ENCODE results near the gene SLC7A4. TPM values are rescaled to one million over a fixed set of nuclear protein-coding genes. Genes with fewer than 3 reads are reported as not detected.
"Not testable (repeated sequence)": the region's sequence is repeated elsewhere in the genome, so short reads cannot be mapped to it uniquely, and the experiment has no call there.

The SLC7A4 gene
- total and polyA plus RNA-seq, 4 donors: 1.5 to 9.0 (median 5.7) TPM

DNA sequence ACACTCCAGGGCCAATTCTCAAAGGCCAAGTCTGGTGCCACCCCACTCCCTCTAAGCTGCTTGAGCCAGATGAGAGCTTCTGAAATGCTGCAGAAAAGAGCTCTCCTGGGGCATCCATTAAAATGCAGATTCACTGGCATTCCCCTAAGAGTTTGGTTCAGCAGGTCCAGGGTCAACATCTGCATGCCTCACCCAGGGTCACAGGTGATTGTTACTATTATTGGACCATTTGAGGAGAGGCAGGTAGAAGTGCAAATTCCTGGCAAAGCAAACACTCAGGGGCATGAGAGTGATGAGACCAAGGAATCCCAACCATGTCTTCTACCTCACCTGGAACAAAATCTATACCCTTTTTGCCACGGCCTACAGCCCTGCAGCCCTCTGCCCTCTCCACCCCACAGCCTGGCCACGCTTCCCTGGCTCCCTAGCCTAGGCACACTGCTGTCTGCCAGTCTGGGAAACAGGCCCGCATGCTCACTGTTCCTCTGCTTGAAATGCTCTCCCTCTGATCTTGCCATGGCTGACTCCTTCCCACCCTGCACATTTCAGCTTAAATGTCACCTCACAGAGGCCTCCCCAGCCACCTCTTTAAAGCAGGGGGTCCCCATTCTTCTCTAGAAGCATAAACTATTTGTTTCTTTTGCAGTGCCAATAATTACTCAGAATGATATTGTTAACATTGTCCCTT is 21.8 kb downstream of the SLC7A4 start:
- Histone ChIP-seq H3K4me3 (ENCODE audit: low read depth, low read length) (no peak overlapping the region), H3K27me3 (ENCODE audit: control insufficient read depth, insufficient read depth, low read length) (no peaks in the 10 kb centered on the region), H3K36me3 (ENCODE audit: control insufficient read depth, insufficient read depth, low read length) (peaks cover 18% of the 10 kb centered on the region), H3K4me1 (ENCODE audit: control insufficient read depth, insufficient read depth, low read length) (peaks cover 35% of the 10 kb centered on the region), H3K9me3 (ENCODE audit: control insufficient read depth, insufficient read depth, low read length) (no peaks in the 10 kb centered on the region), H3K27ac (ENCODE audit: low read depth, low read length) (no peak overlapping the region)
- no peak for DNase-seq (ENCODE audit: low read depth in 4 of 6, low spot score in 6 of 6)
- 89% methylated on average over 3 of the region's 3 CpGs for WGBS (ENCODE audit: insufficient coverage)

DNA sequence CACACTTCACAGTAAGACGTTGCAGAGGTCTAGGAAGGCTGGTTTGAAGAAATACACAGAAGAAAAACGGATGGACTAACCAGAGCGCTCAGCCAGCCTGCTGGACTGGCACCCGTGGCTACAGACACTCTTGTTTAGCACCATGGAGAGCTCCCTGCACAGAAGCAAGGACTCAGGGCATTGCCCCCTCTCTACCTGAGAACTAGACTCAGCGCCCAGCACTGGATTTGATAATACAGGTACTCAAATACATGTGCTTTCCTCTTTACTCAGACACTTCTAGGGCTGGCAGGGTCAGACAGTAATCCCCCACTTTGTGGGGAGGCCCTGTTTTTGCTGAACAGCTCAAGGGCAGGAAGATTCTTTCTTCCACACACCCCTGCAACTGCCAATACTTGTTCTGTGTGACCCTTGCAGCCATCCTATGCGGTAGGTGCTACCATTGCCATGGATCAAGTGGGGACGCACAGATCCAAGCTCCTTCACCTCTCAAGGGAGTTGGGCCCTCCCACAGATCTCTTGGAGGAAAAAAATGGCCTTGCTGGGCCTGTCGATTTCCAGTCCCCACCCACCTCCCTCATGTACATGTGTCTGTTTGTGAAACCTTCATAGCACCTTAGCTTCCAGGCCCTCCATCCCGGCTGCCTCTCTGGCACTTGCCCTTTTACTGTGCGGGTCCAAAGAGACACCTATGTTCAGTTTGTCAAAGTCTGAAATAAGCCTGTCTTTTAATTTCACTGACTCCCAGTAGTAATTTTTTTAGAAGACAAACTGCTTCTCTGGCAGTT is 22.5 kb downstream of the SLC7A4 start:
- Histone ChIP-seq H3K27ac (ENCODE audit: low read depth, low read length) (no peak overlapping the region), H3K27me3 (ENCODE audit: control insufficient read depth, insufficient read depth, low read length) (no peaks in the 10 kb centered on the region), H3K4me3 (ENCODE audit: low read depth, low read length) (no peak overlapping the region), H3K36me3 (ENCODE audit: control insufficient read depth, insufficient read depth, low read length) (peaks cover 25% of the 10 kb centered on the region), H3K9me3 (ENCODE audit: control insufficient read depth, insufficient read depth, low read length) (no peaks in the 10 kb centered on the region), H3K4me1 (ENCODE audit: control insufficient read depth, insufficient read depth, low read length) (peaks cover 28% of the 10 kb centered on the region)
- 62% methylated on average over 10 of the region's 10 CpGs for WGBS (ENCODE audit: insufficient coverage)
- no peak for DNase-seq (ENCODE audit: low read depth in 4 of 6, low spot score in 6 of 6)

DNA sequence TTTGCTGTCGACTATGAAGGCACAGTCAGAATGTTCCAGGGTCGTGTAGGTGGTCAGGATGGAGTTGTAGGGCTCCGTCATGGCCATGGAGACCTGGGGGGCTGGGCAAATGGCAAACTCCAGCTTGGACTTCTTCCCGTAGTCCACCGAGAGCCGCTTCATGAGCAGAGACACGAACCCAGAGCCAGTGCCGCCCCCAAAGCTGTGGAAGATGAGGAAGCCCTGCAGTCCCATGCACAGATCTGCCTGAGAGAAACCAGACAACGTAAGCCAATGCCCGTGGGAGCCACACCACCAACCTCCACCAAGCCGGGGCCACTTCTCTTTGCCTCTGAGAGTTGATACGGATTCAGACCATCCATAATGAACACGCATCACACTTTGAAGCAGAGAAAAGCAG is 23.2 kb downstream of the SLC7A4 start:
- peaks cover 21% of the 10 kb centered on the region for H3K4me1 ChIP-seq (ENCODE audit: control insufficient read depth, insufficient read depth, low read length)
- H3K27me3 ChIP-seq (ENCODE audit: control insufficient read depth, insufficient read depth, low read length); H3K4me3 ChIP-seq (ENCODE audit: low read depth, low read length); DNase-seq (ENCODE audit: low read depth in 4 of 6, low spot score in 6 of 6); H3K27ac ChIP-seq (ENCODE audit: low read depth, low read length); H3K9me3 ChIP-seq (ENCODE audit: control insufficient read depth, insufficient read depth, low read length): not testable (repeated sequence)
- H3K36me3 ChIP-seq (ENCODE audit: control insufficient read depth, insufficient read depth, low read length): peaks cover 25% of the 10 kb centered on the region
- WGBS (ENCODE audit: insufficient coverage): 89% methylated on average over 13 of the region's 13 CpGs

DNA sequence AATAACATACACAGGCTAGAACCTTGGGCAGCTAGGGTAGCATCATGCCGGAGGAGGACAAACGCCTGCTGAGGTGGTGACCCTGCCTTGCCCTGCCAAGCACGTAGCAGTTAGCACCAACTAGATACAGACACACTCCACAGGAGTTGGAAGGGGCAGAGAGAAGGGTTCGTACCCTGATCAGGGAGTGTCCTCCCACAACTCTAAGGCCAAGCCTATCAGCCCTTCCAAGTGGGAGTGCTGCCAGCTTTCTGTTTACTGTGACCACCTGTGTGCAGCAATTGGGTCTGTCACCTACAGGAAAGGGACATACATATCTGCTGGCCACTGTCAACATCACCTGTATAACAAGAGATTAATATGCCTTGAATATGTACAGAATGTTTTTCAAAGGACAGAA is 28.6 kb downstream of the SLC7A4 start:
- H3K27ac ChIP-seq (ENCODE audit: low read depth, low read length): no peak overlapping the region
- H3K36me3 ChIP-seq (ENCODE audit: control insufficient read depth, insufficient read depth, low read length): peaks cover 44% of the 10 kb centered on the region
- WGBS (ENCODE audit: insufficient coverage): 90% methylated on average over 2 of the region's 4 CpGs
- DNase-seq (ENCODE audit: low read depth in 4 of 6, low spot score in 6 of 6): no peak
- H3K4me1 ChIP-seq (ENCODE audit: control insufficient read depth, insufficient read depth, low read length): peaks cover 39% of the 10 kb centered on the region
- H3K9me3 ChIP-seq (ENCODE audit: control insufficient read depth, insufficient read depth, low read length): no peaks in the 10 kb centered on the region
- H3K4me3 ChIP-seq (ENCODE audit: low read depth, low read length): no peak overlapping the region
- H3K27me3 ChIP-seq (ENCODE audit: control insufficient read depth, insufficient read depth, low read length): no peaks in the 10 kb centered on the region

DNA sequence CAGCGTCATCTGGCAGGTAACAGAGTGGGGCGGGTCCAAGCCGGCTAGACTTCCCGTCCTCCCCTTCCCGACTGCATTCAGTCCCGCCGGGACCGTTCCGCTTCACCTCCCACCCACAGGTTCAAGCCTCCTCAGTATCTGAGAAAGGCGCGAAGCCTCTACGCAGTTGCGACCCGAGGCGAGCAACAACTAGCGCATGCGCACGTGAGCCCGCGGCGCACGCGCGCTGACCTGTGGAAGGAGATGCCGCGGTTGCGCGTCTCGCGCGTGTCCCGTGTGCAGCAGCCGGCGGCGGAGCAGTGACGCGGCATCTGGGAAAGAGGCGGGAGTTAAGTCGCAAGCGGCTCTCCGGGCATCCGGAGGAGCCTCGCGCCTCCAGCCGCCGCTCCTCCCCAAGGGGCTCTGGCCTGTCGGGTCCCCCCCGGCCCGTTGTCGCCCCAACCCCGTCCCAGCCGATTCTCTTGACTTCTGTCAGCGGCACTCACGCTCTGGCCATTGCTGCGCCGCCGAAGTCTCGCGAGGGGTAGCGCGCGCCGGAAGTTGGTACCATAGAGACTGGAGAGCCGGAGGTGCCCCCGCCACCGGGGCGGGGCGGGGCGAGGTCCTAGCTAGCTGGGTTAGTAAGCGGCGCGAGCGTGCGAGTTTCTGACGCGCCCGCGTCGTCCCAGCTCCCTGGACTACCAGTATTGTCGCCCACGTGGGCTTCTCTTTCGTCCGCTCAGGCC is 30.6 kb downstream of the SLC7A4 start, which contains the start of gene THAP7:
TSS of gene THAP7 (minus strand) at position 518 of the 725 bp plus-strand sequence. CDS start at position 311, 207 bp downstream.
- H3K36me3 ChIP-seq (ENCODE audit: control insufficient read depth, insufficient read depth, low read length): peaks cover 59% of the 10 kb centered on the region
- peak; percentile 88 to 99 (median 93) for DNase-seq (ENCODE audit: low read depth in 4 of 6, low spot score in 6 of 6)
- H3K4me1 ChIP-seq (ENCODE audit: control insufficient read depth, insufficient read depth, low read length): peaks cover 39% of the 10 kb centered on the region
- H3K9me3 ChIP-seq (ENCODE audit: control insufficient read depth, insufficient read depth, low read length): no peaks in the 10 kb centered on the region
- H3K27ac ChIP-seq (ENCODE audit: low read depth, low read length): peak within 1 kb of the TSS; percentile 99
- no peaks in the 10 kb centered on the region for H3K27me3 ChIP-seq (ENCODE audit: control insufficient read depth, insufficient read depth, low read length)
- H3K4me3 ChIP-seq (ENCODE audit: low read depth, low read length): peak within 1 kb of the TSS; percentile 88
- WGBS (ENCODE audit: insufficient coverage): under 1% methylated on average over 83 of the region's 83 CpGs

DNA sequence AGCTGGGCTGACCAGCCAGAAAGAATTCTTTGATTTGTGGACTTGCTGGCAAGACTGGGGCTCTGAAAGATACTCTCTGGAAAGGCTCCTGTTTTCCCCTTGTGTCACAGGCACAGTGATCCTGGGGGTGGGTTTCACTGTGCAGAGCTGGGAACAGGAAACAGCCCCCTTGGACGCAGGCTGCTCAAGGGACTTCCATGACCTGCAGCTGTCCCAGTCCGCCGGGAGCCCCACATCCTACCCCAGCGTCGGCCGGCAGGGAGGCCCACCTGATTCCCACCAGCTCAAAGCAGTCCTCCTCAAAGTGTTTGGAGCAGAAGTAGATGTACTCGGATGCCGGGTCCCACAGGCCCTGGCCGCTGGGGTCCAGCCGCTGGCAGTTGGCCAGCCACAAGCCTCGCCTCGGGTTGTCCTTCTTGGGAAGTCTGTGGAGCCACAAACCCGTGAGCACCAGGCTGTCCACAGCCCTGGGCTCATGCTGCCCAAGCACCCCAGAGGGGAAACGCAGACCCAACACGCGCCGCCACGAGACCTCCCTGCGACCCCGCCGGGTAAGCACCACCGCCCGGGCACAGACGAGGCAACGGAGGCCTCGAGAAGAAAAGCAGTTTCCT is 31.3 kb downstream of the SLC7A4 start:
- H3K4me3 ChIP-seq (ENCODE audit: low read depth, low read length): peak overlapping the region; percentile 88
- no peak for DNase-seq (ENCODE audit: low read depth in 4 of 6, low spot score in 6 of 6)
- H3K9me3 ChIP-seq (ENCODE audit: control insufficient read depth, insufficient read depth, low read length): no peaks in the 10 kb centered on the region
- peaks cover 66% of the 10 kb centered on the region for H3K36me3 ChIP-seq (ENCODE audit: control insufficient read depth, insufficient read depth, low read length)
- peaks cover 39% of the 10 kb centered on the region for H3K4me1 ChIP-seq (ENCODE audit: control insufficient read depth, insufficient read depth, low read length)
- WGBS (ENCODE audit: insufficient coverage): 8% methylated on average over 26 of the region's 26 CpGs
- H3K27ac ChIP-seq (ENCODE audit: low read depth, low read length): peak overlapping the region; percentile 99
- no peaks in the 10 kb centered on the region for H3K27me3 ChIP-seq (ENCODE audit: control insufficient read depth, insufficient read depth, low read length)

DNA sequence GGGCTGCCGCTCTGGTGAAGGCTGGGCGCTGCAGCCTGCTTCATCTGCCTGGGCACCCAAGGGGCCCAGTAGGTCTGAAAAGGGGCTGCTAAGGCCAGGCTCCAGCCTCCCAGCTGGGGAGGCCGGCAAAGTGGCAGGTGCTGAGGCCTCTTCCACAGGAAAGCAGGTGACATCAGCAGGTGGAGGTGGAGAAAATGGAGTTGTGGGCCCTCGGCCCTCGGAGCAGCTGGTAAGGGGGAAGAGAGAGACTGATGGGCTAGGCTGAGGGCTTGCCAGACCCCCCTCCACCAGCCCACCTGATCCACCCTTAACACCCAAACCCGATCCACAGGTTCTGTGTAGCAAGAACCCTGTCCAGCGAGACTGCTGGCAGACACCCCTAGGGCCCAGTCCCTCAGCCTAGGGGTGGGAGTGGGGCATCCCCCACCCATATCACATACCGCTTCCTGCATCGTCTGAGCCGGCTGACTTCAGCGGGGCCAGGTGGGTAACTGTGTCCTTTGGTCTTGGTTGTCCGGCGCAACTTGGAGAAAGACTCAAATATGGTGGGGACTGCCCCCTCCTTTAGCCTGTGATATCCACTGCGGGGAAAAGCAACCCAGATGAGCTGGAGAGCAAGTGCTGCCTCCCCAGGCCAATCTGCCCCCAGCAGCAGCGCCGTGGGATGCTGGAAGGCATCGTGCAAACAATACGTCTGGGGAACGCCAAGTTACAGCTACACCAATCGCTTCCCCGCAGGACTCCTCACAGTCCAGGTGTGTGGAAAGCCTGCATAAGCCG is 32.0 kb downstream of the SLC7A4 start:
- Histone ChIP-seq H3K36me3 (ENCODE audit: control insufficient read depth, insufficient read depth, low read length) (peaks cover 67% of the 10 kb centered on the region), H3K4me1 (ENCODE audit: control insufficient read depth, insufficient read depth, low read length) (peaks cover 39% of the 10 kb centered on the region), H3K4me3 (ENCODE audit: low read depth, low read length) (peak overlapping the region; percentile 88), H3K27me3 (ENCODE audit: control insufficient read depth, insufficient read depth, low read length) (no peaks in the 10 kb centered on the region), H3K9me3 (ENCODE audit: control insufficient read depth, insufficient read depth, low read length) (no peaks in the 10 kb centered on the region), H3K27ac (ENCODE audit: low read depth, low read length) (no peak overlapping the region)
- DNase-seq (ENCODE audit: low read depth in 4 of 6, low spot score in 6 of 6): no peak
- WGBS (ENCODE audit: insufficient coverage): 49% methylated on average over 15 of the region's 22 CpGs

DNA sequence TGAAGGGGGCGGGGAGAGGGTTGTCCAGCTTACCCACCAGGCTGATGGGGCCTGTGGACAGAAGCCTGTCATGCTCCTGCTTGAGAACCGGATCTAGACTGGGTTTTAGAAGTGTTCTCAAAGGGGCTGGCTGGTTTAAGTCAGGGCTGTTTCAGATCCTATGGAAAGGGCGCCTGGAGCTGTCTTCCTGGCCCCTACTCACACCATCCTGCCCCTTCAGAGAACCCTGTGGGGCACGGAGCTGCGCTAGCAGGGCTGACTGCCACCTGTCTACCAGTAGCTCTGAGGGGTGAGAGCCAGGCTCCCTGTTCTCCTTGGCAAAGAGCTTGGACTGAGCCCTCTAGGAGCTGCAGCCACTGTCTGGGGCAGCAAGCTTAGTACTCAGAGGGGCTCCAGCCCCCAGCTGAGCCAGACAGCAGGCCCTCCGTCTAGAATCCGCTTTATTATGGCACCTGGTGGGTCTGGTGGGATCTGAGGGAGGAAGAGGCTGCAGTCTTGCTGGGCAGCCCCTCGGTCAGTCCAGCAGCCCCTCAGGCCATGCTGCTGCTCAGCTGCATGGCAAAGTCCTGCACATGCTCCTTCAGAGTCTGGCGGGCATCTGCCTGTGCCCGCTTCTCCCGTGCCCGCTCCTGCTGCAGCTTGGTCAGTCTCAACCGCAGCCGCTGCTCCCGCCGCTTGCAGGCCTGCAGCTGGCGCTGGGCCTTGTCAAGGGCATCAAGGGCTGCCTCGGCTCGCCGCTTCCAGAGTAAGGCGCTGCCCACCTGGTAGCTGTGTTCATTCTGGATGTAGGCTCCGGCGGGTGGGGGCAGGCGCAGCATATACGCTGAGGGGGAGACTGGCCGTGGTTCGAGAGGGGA is 32.8 kb downstream of the SLC7A4 start:
- Histone ChIP-seq H3K27ac (ENCODE audit: low read depth, low read length) (no peak overlapping the region), H3K9me3 (ENCODE audit: control insufficient read depth, insufficient read depth, low read length) (no peaks in the 10 kb centered on the region), H3K4me1 (ENCODE audit: control insufficient read depth, insufficient read depth, low read length) (peaks cover 39% of the 10 kb centered on the region), H3K4me3 (ENCODE audit: low read depth, low read length) (no peak overlapping the region), H3K36me3 (ENCODE audit: control insufficient read depth, insufficient read depth, low read length) (peaks cover 70% of the 10 kb centered on the region), H3K27me3 (ENCODE audit: control insufficient read depth, insufficient read depth, low read length) (no peaks in the 10 kb centered on the region)
- 90% methylated on average over 27 of the region's 27 CpGs for WGBS (ENCODE audit: insufficient coverage)
- DNase-seq (ENCODE audit: low read depth in 4 of 6, low spot score in 6 of 6): no peak

All from spinal cord (tissue), 10 donors.